ENCODE results near the gene PLEKHG5. TPM values are rescaled to one million over a fixed set of nuclear protein-coding genes. Genes with fewer than 3 reads are reported as not detected.
"Not testable (repeated sequence)": the region's sequence is repeated elsewhere in the genome, so short reads cannot be mapped to it uniquely, and the experiment has no call there.

PLEKHG5 gene
- total and polyA plus RNA-seq, 4 donors: 3.4 to 22.9 (median 10.0) TPM

GRCh38 chr1:6454856-6455751 lies 36.4 kb downstream of the PLEKHG5 start:
- TF ChIP-seq CTCF (IDR thresholded peaks at IDR 0.05; ENCODE audit: control extremely low read depth, extremely low read depth): no peak
- H3K9ac ChIP-seq (ENCODE audit: insufficient read depth in 1 of 2, low read length in 2 of 2): no peak overlapping the region
- H3K27ac ChIP-seq (ENCODE audit: low read depth in 1 of 2, low read length in 1 of 2): no peak overlapping the region
- WGBS, 2 donors: 5 to 6% methylated on average over 82 to 115 of the region's 115 CpGs
- no peak overlapping the region for H3K4me3 ChIP-seq
- H3K36me3 ChIP-seq (ENCODE audit: control insufficient read depth in 4 of 4, insufficient read depth in 4 of 4, low read length in 4 of 4): no peaks in the 10 kb centered on the region
- H3K9me3 ChIP-seq (ENCODE audit: control insufficient read depth in 4 of 4, insufficient read depth in 3 of 4, low read length in 3 of 4): peaks cover 0 to 4% (median 0%) of the 10 kb centered on the region in 4 donors
- peak in 2 of 3 donors; percentile 37 to 38 for DNase-seq
- peaks cover 0 to 17% (median 2%) of the 10 kb centered on the region in 5 donors for H3K4me1 ChIP-seq (ENCODE audit: control insufficient read depth in 5 of 5, insufficient read depth in 5 of 5, low read length in 5 of 5)
- H3K27me3 ChIP-seq (ENCODE audit: control insufficient read depth in 3 of 3, insufficient read depth in 3 of 3, low read length in 2 of 3): peaks cover 11 to 43% (median 35%) of the 10 kb centered on the region in 3 donors
- peak; percentile 15 for ATAC-seq (ENCODE audit: insufficient read depth, low FRiP score)

- not testable (repeated sequence) for H3K36me3 ChIP-seq (ENCODE audit: control insufficient read depth in 4 of 4, insufficient read depth in 4 of 4, low read length in 4 of 4); H3K4me3 ChIP-seq; ATAC-seq (ENCODE audit: insufficient read depth, low FRiP score); H3K9me3 ChIP-seq (ENCODE audit: control insufficient read depth in 4 of 4, insufficient read depth in 3 of 4, low read length in 3 of 4); H3K9ac ChIP-seq (ENCODE audit: insufficient read depth in 1 of 2, low read length in 2 of 2); H3K27ac ChIP-seq (ENCODE audit: low read depth in 1 of 2, low read length in 1 of 2)
- DNase-seq: peak; percentile 65 to 78 (median 67)
- Histone ChIP-seq H3K4me1 (ENCODE audit: control insufficient read depth in 5 of 5, insufficient read depth in 5 of 5, low read length in 5 of 5) (peaks cover 0 to 16% (median 0%) of the 10 kb centered on the region in 5 donors), H3K27me3 (ENCODE audit: control insufficient read depth in 3 of 3, insufficient read depth in 3 of 3, low read length in 2 of 3) (peaks cover 11 to 53% (median 39%) of the 10 kb centered on the region in 3 donors)
- WGBS, 2 donors: 11 to 12% methylated on average over 47 to 85 of the region's 85 CpGs
Measured at GRCh38 chr1:6453895-6454855, 37.3 kb downstream of the PLEKHG5 start.

- no peak overlapping the region for H3K27ac ChIP-seq (ENCODE audit: low read depth in 1 of 2, low read length in 1 of 2)
- H3K27me3 ChIP-seq (ENCODE audit: control insufficient read depth in 3 of 3, insufficient read depth in 3 of 3, low read length in 2 of 3): peaks cover 10 to 40% (median 32%) of the 10 kb centered on the region in 3 donors
- peaks cover 0 to 1% (median 0%) of the 10 kb centered on the region in 4 donors for H3K9me3 ChIP-seq (ENCODE audit: control insufficient read depth in 4 of 4, insufficient read depth in 3 of 4, low read length in 3 of 4)
- H3K9ac ChIP-seq (ENCODE audit: insufficient read depth in 1 of 2, low read length in 2 of 2): no peak overlapping the region
- ATAC-seq (ENCODE audit: insufficient read depth, low FRiP score): no peak
- H3K4me3 ChIP-seq: no peak overlapping the region
- H3K4me1 ChIP-seq (ENCODE audit: control insufficient read depth in 5 of 5, insufficient read depth in 5 of 5, low read length in 5 of 5): peaks cover 0 to 16% (median 0%) of the 10 kb centered on the region in 5 donors
- 71 to 83% methylated on average over 6 of the region's 6 CpGs for WGBS, 2 donors
- no peak for DNase-seq
- TF ChIP-seq CTCF (IDR thresholded peaks at IDR 0.05; ENCODE audit: control extremely low read depth, extremely low read depth): no peak
- H3K36me3 ChIP-seq (ENCODE audit: control insufficient read depth in 4 of 4, insufficient read depth in 4 of 4, low read length in 4 of 4): no peaks in the 10 kb centered on the region
Measured at GRCh38 chr1:6450943-6451373, 40.5 kb downstream of the PLEKHG5 start.

- ATAC-seq (ENCODE audit: insufficient read depth, low FRiP score); DNase-seq; H3K9ac ChIP-seq (ENCODE audit: insufficient read depth in 1 of 2, low read length in 2 of 2); H3K9me3 ChIP-seq (ENCODE audit: control insufficient read depth in 4 of 4, insufficient read depth in 3 of 4, low read length in 3 of 4); H3K27ac ChIP-seq (ENCODE audit: low read depth in 1 of 2, low read length in 1 of 2); H3K36me3 ChIP-seq (ENCODE audit: control insufficient read depth in 4 of 4, insufficient read depth in 4 of 4, low read length in 4 of 4); H3K4me3 ChIP-seq: not testable (repeated sequence)
- Histone ChIP-seq H3K27me3 (ENCODE audit: control insufficient read depth in 3 of 3, insufficient read depth in 3 of 3, low read length in 2 of 3) (peaks cover 6 to 37% (median 30%) of the 10 kb centered on the region in 3 donors), H3K4me1 (ENCODE audit: control insufficient read depth in 5 of 5, insufficient read depth in 5 of 5, low read length in 5 of 5) (peaks cover 0 to 16% (median 0%) of the 10 kb centered on the region in 5 donors)
- WGBS, 2 donors: 43 to 46% methylated on average over 6 to 10 of the region's 10 CpGs
Measured at GRCh38 chr1:6450486-6450885, 41.0 kb downstream of the PLEKHG5 start.

Measured in lung (tissue), 12 donors.